NOMO-1 (cell line): ENCODE data around the gene SHPK.

Experiments
- DNase-seq, 2 experiments: peaks; one replicate each; lab custom pipeline; 2025; ENCODE audit not compliant: unreplicated experiment in 2 of 2; lab: John Stamatoyannopoulos, UW

Gene SHPK, protein sequence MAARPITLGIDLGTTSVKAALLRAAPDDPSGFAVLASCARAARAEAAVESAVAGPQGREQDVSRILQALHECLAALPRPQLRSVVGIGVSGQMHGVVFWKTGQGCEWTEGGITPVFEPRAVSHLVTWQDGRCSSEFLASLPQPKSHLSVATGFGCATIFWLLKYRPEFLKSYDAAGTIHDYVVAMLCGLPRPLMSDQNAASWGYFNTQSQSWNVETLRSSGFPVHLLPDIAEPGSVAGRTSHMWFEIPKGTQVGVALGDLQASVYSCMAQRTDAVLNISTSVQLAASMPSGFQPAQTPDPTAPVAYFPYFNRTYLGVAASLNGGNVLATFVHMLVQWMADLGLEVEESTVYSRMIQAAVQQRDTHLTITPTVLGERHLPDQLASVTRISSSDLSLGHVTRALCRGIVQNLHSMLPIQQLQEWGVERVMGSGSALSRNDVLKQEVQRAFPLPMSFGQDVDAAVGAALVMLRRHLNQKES

DNA sequence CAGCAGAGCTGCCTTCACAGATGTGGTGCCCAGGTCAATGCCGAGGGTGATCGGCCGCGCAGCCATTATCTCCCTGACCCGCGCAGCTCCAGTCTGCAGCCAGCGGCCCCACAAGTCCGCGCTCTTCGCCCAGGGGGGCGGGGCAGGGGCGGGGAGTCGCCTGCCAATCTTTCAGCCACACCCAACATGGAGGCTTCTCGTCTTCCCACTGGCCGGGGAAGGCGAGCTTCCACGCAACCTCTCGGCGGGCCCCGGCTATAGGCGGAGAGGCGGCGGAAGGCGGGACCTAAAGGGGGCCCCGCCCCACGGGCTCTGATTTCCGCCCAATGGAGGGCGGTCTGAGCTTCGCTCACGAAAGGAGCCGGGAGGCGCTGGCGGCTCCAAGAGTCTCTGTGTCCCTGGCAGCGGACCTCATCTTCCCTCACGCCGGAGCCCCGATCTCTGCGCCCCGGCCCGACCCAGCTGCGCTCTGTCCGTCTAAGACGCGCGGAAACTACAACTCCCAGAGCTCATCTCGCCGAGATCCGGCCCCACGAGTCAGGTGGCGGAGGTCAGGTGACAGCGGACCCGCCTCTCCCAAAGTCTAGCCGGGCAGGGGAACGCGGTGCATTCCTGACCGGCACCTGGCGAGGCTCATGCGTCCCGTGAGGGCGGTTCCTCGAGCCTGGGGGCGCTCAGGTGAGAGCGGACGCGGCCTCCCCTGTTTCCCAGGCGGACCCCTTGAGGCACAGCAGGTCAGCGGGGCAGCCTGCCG lies at the start of gene SHPK, which contains the start of gene CTNS:
TSS of gene SHPK (minus strand) at position 97 of the 754 bp plus-strand sequence. CDS start at position 66, 31 bp downstream.
TSS of gene CTNS (plus strand) at position 607 of the 754 bp plus-strand sequence. CDS start 3,447 bp downstream, outside the sequence.
- peak; percentile 95 to 96 for DNase-seq

DNA sequence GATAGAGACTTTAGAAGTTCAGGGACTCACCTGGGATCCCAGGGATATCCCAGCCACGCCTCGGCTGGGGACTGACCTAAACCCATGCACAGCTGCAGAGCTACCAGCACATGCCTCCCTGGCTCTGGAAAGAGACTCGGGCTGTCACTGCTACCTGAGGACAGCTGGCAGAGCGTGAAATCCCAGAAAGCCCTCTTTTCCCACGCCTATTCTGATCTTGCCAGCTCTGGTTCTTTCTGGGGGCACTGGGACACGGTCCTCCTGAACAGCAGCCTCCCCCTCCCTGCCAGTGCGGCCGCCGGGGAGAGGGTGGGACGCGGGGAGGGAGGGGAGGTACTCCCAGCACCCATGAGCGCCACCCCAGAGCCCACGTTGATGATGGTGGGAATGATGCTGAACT lies 49.1 kb upstream of the SHPK start:
- no peak for DNase-seq

DNA sequence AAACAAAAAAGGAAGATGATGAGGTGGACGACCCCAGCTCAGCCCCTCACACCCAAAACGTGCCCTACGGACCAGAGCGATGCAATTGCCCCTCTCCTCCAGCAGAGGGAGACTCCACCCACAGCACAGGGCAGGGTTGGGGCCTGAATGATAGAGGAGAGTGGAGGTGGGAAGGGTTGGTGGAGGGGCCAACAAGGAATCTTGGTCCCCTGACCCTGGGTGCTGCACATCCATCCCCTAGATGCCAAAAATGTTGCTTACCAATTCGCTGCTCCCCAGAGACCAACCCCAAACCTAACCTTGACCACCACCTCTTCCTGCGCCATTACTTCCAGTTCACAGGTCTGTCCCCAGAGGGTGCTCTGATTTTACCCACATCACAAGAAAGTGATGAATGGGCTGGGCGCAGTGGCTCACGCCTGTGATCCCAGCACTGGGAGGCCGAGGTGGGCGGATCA lies 47.0 kb upstream of the SHPK start:
- peak in 1 of 2 experiments; percentile 24 for DNase-seq

DNA sequence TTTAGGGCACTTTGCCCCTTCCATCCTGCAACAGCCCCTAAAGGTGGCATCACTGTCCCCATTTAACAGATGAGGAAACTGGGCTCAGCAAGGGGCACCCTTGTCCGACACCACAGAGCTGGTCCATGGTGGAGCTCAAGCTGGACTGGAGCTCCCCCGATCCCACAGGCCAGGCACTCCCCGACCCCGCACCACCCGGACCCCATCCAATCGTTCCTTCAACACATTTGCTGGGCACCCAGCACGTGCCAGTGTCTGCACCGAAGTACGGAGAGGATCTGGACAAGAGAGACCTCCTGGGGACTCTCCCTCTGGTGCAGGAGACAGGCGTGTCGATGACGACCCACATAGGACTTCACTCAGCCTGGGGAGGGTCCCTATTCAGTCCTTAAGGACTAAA lies 46.0 kb upstream of the SHPK start:
- no peak for DNase-seq

DNA sequence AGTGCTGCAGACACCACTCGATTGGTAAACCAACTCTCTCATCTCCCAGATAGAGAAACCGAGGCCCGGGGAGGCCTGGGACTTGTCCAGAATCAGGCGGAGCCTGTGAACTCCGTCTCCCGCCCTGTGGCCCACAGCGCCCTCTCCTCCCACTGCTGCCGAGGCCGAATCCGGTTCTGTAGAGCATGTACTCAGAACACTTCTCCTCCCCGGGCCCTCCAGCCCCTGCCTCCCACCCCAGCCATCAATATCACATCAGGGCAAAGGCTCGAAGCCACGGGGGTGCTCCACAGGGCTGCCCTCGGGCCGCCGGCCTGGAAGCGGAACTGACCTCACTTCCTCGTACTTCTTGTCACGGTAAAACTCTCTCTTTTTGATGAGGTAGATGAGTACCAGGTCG lies 45.5 kb upstream of the SHPK start:
- DNase-seq = no peak

DNA sequence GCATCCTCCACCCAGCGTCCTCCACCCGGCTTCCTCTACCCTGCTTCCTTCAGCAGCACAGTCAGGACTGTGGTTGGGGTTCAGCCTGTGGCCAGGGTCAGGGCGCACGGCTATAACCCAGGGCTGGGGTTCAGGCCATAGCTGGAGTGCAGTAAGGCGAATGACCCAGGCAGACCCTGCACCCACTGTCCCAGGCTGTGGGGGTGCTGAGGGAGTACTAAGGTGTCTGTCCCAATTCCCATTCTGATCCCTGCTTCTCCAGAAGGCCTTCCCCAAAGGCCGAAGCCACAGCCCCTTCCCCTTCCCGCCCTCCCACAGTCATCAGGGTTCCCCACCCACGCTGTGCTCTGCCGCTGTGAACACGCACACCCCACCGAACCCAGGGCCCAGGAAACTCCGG lies 45.0 kb upstream of the SHPK start:
- no peak for DNase-seq

DNA sequence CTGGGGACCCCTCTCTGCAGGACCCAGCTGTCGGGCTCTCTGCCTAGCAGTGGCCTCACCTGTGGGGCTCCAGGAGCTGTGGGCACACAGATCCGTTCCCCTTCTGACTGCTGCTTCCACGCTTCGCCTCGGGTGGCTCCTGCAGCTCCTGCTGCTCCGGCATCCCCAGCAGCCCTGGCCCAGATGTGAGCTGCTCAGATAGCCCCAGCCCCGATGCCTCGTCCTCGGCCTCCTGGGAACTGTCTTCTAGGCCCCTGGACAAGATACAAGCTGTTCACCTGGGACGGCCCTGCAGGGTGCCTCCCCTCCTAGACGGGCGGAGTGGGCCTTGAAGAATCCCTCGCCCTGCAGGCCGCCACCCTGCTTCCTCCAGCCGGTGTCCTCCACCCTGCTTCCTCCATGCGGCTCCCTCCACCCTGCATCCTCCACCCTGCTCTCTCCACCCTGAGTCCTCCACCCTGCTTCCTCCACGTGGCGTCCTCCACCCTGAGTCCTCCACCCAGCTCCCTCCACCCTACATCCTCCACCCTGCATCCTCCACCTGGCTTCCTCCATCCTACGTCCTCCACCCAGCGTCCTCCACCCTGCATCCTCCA lies 43.6 kb upstream of the SHPK start:
- DNase-seq = no peak

DNA sequence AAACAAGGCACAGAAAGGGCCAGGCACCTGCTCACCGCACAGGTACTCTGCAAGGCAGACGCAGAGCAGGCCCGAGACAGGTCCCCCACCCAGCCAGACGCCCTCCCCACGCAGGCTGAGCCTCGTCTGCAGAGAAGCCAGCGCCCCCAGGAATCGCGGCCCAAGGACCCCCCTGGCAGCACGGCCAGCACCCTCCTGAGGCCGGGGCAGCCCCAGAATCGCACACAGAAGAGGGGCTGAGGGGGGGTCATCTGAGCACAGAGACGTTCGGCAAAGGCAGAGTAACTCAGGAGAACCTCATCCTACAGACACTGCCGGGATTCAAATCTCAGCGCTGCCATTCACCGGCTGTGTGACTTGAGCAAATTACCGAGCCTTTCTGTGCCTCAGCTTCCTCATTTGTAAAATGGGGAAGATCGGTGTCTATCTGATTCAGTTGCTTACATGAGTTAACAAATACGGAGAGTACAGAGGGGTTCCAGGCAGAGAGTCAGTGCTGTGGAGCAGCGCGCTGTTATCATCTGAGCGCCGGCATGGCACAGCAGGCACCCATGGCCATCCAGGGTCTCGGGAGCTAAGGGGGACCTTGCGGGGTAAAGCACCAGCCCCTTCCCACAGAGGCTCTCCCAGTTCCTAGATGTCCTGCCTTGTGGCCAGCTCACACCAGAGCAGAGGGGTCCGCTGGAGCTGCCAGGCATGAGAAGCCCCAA lies 42.9 kb upstream of the SHPK start:
- peak in 1 of 2 experiments; percentile 12 for DNase-seq

DNA sequence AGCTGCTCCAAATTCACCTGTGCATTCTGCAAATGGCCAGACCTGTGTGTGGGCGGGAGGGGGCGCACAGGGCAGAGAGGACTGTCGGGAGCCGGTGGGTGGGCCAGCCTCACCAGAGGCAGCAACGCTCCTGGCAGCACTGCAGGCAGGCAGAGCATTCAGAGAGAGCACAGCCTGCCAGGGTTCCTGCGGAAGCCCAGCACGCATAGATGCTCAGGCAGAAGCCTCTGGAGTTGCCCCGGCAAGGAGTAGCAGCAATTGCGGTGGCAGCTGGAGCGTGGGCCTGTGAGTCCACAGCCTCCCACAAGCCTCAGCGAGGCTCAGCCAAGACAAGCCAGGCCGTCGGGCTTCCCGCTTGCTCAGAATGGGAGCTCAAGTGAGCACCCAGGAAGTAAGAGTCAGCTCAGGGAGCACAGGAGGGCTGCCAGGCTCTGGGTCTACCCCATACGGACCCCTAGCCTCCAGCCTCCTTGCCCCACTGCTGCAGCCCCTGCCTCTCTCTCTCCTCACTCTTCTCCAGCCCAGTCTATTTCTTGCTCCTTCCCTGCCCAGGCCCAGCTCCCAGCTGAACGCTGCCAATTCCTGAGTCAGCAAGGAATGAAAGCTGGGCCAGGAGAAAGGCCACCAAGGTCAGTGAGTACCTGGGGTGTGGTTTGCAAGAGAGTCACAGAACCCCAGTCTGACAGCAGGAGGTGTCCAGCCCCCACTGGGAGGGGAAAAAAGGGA lies 42.2 kb upstream of the SHPK start:
- DNase-seq = no peak

DNA sequence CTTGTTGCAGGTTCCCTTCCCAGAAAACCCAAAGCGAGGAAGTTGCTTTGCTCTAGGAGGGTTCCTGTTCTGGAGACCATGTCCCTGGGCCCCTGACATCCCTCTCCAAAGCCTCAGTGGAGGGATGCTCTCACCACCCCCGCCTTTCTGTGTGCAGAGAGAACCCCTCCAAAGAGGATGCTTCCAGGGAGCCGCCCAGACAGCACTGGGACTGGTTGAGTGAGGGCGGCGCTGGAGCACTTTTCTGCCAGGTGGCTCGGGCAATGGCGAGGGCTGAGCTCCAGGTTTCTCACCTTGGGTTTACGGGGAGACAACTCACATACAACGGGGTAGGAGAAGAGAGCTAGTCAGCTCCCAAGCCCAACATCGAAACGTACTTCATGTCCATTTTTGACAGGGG lies 39.8 kb upstream of the SHPK start:
- no peak for DNase-seq

DNA sequence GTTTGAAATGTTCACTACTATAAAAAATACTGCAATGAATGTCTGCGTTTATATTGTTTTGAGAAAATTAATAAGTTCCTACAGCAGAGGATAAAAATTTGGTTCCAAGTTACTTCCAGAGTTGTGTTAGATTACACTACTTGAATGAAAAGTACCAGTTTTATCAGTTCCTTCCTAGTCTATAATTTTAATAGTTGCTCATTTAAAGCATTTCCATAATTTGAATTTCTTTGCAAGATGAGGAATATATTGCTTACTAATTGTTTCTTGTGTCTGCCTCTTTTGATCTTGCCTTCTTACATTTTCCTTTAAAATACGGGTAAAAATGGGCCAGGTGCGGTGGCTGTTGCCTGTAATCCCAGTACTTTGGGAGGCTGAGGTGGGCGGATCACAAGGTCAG lies 36.5 kb upstream of the SHPK start:
- DNase-seq = no peak

DNA sequence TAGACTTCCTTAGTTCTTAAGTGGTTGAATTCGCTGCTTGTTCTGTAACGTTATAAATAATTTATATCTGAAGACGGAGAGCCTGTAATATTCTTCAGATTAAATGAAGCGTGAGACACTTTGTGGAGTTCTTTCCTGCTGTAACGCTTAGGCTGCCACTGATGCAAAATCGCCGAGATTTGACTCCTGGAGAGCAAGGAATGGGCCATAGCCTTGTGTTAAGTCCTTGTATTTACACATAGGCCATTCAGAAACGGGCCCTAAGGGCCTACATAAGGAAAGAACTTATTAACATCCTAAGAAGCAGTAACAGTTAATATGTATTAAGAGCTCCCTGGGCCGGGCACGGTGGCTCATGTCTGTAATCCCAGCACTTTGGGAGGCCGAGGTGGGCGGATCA lies 33.5 kb upstream of the SHPK start:
- DNase-seq = no peak

DNA sequence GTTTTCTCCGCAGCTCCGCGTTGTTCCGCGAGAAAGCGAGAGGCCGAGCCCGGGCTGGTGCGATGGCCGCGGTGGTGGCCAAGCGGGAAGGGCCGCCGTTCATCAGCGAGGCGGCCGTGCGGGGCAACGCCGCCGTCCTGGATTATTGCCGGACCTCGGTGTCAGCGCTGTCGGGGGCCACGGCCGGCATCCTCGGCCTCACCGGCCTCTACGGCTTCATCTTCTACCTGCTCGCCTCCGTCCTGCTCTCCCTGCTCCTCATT lies 33.0 kb upstream of the SHPK start:
- DNase-seq = no peak

DNA sequence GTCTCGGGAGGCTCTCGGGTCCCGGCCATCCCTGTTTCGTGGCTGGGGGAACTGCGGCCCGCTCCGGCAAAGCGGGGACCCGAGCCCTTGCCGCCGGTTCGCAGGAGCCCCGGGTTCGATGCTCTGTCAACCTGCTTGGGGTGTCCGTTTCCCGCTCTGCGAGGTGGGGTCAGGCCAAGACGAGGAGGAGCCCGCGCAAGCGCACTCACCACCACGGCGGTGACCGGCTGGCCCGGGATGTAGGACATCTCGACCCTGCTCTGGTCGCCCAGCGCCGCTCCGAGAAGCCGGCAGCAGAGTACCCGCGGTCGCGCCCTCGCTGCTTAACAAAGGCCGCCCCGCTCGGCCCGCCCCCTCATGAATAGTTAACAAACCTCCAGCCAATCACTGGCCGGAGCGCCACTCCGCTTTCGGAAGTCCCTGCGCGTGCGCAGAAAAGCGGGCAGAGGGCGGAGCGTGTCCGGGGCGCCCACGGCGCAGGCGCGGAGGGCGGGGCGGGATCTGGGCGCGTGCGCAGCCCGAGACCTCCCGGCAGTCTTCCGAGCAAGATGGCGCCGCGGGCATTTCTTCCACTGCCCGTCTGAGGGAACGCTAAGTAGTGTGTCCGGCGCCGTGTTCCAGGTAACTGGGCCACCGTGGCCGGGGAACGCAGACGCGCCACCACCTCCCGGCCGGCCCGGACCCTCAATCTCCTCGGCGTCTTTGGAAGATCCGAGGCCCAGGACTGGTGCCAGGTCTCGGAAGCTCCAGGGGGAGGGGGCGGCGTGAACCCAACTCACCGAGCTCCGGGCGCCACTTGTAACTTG lies 32.4 kb upstream of the SHPK start, which contains the start of the genes EMC6 and TAX1BP3:
TSS of gene EMC6 (plus strand) at position 534 of the 806 bp plus-strand sequence. CDS start 335 bp downstream, outside the sequence.
TSS of gene TAX1BP3 (minus strand) at position 300 of the 806 bp plus-strand sequence. CDS start at position 248, 52 bp downstream.
- DNase-seq = peak; percentile 96 to 97

DNA sequence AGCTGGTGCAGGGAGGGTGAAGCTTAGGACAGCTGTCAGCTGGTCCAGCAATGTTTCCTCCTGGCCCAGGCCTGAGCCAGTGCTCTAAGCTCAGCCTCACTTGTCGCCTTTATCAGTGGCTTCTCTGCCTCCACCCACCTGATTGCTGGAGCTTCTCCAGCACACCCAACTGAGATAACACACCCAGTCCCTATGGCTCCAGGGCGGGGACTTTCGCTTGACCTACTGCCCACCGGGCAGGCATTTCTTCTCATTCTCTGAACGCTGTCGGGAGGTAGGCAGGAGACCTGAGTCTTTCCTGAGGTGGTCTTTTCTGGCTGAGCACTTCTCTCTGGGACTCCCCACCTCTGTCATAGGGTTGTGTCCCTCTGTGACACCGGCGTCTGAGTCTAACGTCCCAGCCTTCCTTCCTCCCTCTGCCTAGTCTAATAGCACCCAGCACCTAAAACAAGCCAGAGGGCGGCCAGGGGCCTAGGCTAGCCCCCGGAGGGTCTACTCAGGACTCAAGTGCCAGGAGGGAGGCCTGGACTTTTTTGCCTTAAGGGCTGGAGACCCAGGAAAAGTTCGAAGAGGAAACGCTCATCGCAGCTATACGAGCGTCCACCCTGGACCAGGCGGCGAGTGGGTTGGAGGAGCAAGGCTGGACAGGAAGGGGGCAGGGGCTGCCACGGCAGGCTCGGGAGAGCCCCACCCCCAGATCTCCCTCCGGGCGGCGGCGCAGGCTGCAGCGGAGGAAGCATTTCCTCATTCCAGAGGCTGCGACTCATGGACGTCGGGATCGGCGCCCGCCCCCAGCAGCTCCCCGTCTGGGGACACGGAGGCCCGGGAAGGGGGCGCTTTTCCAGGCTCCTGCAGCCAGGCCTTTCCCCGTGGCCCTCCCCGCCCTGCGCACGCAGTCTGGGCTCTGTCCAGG lies 31.6 kb upstream of the SHPK start:
- no peak for DNase-seq

DNA sequence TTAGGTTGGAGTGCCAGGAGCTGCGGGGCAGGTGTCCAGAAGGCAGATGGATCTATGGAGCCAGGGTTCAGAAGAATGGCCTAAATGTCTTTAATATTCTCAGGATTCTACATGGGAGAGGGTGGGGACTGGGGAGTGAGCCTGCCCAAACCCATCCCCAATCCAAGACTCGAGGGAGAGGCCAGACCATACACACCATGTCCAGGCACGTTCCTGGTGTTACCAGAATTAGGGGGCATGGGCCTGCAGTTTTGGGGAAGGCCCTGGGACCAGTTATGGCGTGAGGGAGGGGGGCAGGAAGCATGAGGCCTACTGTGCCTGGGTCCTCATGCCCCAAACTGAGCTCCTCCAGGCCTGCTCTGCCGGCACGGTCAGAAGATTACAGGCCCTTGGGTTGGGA lies 30.5 kb upstream of the SHPK start:
- no peak for DNase-seq

DNA sequence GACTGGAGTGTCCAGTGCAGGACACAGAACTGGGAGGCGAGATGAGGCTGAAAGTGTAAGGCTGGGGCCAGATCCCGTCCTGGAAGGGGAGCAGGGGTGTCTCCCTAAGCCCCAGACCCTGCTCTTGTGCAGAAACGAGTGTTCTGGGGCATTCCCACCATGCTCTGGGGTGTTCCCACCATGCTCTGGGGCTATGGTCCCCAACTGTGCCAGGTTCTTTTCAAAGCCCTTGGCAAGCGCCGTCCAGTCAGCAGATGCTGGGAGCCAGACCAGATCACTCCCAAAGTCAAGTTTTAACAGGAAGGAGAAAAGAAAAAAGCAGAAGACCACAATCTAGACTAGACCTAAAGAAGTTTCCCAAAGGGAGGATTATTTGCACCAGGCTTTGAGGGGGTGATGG lies 29.8 kb upstream of the SHPK start:
- DNase-seq = no peak
